Measurements from ENCODE around the gene NSUN7. TPM values are rescaled to one million over a fixed set of nuclear protein-coding genes. Genes with fewer than 3 reads are reported as not detected.
"Not testable (repeated sequence)": the region's sequence is repeated elsewhere in the genome, so short reads cannot be mapped to it uniquely, and the experiment has no call there.

NSUN7 gene
- total RNA-seq, 1 donor from 2014 or later = 1.6 TPM

- no peak for DNase-seq (ENCODE audit: extremely low spot score, unreplicated experiment)
- no peak for TF ChIP-seq CTCF (IDR thresholded peaks at IDR 0.05)
Observed at GRCh38 chr4:40710484-40711254, 39.1 kb upstream of the NSUN7 start.

GRCh38 chr4:40713001-40713400 is 36.8 kb upstream of the NSUN7 start:
- not testable (repeated sequence) for DNase-seq (ENCODE audit: extremely low spot score, unreplicated experiment); H3K27ac Mint-ChIP-seq (ENCODE audit: unreplicated experiment); H3K9me3 Mint-ChIP-seq (ENCODE audit: unreplicated experiment); H3K4me1 Mint-ChIP-seq (ENCODE audit: unreplicated experiment); H3K4me3 Mint-ChIP-seq (ENCODE audit: unreplicated experiment); H3K36me3 Mint-ChIP-seq (ENCODE audit: unreplicated experiment)
- peaks cover 57% of the 10 kb centered on the region for H3K27me3 Mint-ChIP-seq (ENCODE audit: unreplicated experiment)

More at GRCh38 chr4:40710484-40711254, 39.1 kb upstream of the NSUN7 start:
- H3K4me1 Mint-ChIP-seq (ENCODE audit: unreplicated experiment) = no peaks in the 10 kb centered on the region
- no peaks in the 10 kb centered on the region for H3K36me3 Mint-ChIP-seq (ENCODE audit: unreplicated experiment)
- peaks cover 58% of the 10 kb centered on the region for H3K27me3 Mint-ChIP-seq (ENCODE audit: unreplicated experiment)
- H3K27ac Mint-ChIP-seq (ENCODE audit: unreplicated experiment) = no peak overlapping the region
- no peak overlapping the region for H3K4me3 Mint-ChIP-seq (ENCODE audit: unreplicated experiment)
- no peaks in the 10 kb centered on the region for H3K9me3 Mint-ChIP-seq (ENCODE audit: unreplicated experiment)

GRCh38 chr4:40713798-40714197 is 36.0 kb upstream of the NSUN7 start:
- no peak overlapping the region for H3K27ac Mint-ChIP-seq (ENCODE audit: unreplicated experiment)
- no peak for TF ChIP-seq CTCF (IDR thresholded peaks at IDR 0.05)
- peaks cover 59% of the 10 kb centered on the region for H3K27me3 Mint-ChIP-seq (ENCODE audit: unreplicated experiment)
- DNase-seq (ENCODE audit: extremely low spot score, unreplicated experiment) = no peak
- no peak overlapping the region for H3K4me3 Mint-ChIP-seq (ENCODE audit: unreplicated experiment)
- H3K9me3 Mint-ChIP-seq (ENCODE audit: unreplicated experiment) = no peaks in the 10 kb centered on the region
- H3K4me1 Mint-ChIP-seq (ENCODE audit: unreplicated experiment) = no peaks in the 10 kb centered on the region
- no peaks in the 10 kb centered on the region for H3K36me3 Mint-ChIP-seq (ENCODE audit: unreplicated experiment)

- peaks cover 46% of the 10 kb centered on the region for H3K27me3 Mint-ChIP-seq (ENCODE audit: unreplicated experiment)
- H3K27ac Mint-ChIP-seq (ENCODE audit: unreplicated experiment) = no peak overlapping the region
- no peak for DNase-seq (ENCODE audit: extremely low spot score, unreplicated experiment)
Observed at GRCh38 chr4:40718586-40718985, 31.2 kb upstream of the NSUN7 start.

GRCh38 chr4:40719008-40719623 is 30.6 kb upstream of the NSUN7 start:
- Mint-ChIP-seq H3K4me1 (ENCODE audit: unreplicated experiment) (no peaks in the 10 kb centered on the region), H3K27me3 (ENCODE audit: unreplicated experiment) (peaks cover 41% of the 10 kb centered on the region), H3K36me3 (ENCODE audit: unreplicated experiment) (no peaks in the 10 kb centered on the region), H3K4me3 (ENCODE audit: unreplicated experiment) (no peak overlapping the region), H3K9me3 (ENCODE audit: unreplicated experiment) (no peaks in the 10 kb centered on the region), H3K27ac (ENCODE audit: unreplicated experiment) (no peak overlapping the region)
- no peak for DNase-seq (ENCODE audit: extremely low spot score, unreplicated experiment)
- peak; percentile 52 for TF ChIP-seq CTCF (IDR thresholded peaks at IDR 0.05)

More at GRCh38 chr4:40718586-40718985, 31.2 kb upstream of the NSUN7 start:
- TF ChIP-seq CTCF (IDR thresholded peaks at IDR 0.05) = no peak
- Mint-ChIP-seq H3K36me3 (ENCODE audit: unreplicated experiment) (no peaks in the 10 kb centered on the region), H3K4me1 (ENCODE audit: unreplicated experiment) (no peaks in the 10 kb centered on the region), H3K9me3 (ENCODE audit: unreplicated experiment) (no peaks in the 10 kb centered on the region), H3K4me3 (ENCODE audit: unreplicated experiment) (no peak overlapping the region)
